Measurements from ENCODE around the gene VPS13D. TPM values are rescaled to one million over a fixed set of nuclear protein-coding genes. Genes with fewer than 3 reads are reported as not detected.

VPS13D gene
- total RNA-seq, 1 donor: 37.5 TPM

DNA sequence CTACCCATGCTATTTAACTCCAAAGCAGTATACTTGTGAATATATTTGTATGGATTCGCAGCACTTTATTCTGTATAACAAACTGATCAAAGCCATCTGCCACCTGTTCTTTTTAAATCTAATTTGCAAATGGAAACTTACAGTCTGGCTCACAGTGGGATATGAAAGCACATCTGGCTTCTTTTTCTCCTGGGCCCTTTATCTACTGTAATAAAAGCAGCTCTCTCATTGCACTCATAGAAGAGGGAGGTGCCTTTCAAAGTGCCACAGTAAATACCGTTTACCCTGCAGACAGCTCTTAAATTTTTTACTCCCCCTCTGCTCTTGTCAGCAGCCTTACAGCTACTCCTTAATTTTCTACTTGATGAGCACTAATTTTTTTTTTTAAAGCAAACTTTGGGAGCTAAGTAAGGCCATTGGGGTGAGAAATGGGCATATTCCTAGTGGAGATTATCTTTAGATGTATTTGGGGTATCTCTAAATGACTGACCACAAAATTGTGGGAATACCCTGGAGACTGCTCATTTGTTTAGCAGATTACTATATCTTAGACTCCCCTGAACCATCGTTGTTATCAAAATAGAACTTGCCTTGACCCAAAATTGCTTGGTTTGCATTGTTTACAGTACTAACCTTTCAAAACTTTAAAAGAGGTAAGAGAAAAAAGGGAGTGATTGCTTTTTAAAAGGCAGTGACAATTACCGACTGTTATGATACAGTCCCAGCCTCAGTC is 110.1 kb downstream of the VPS13D start:
- no peak overlapping the region for H3K4me3 ChIP-seq (ENCODE audit: low read depth, low read length)
- no peak for DNase-seq (ENCODE audit: low read depth)

GRCh38 chr1:12340544-12340930 is 110.7 kb downstream of the VPS13D start:
- TF ChIP-seq, protein P1, sequence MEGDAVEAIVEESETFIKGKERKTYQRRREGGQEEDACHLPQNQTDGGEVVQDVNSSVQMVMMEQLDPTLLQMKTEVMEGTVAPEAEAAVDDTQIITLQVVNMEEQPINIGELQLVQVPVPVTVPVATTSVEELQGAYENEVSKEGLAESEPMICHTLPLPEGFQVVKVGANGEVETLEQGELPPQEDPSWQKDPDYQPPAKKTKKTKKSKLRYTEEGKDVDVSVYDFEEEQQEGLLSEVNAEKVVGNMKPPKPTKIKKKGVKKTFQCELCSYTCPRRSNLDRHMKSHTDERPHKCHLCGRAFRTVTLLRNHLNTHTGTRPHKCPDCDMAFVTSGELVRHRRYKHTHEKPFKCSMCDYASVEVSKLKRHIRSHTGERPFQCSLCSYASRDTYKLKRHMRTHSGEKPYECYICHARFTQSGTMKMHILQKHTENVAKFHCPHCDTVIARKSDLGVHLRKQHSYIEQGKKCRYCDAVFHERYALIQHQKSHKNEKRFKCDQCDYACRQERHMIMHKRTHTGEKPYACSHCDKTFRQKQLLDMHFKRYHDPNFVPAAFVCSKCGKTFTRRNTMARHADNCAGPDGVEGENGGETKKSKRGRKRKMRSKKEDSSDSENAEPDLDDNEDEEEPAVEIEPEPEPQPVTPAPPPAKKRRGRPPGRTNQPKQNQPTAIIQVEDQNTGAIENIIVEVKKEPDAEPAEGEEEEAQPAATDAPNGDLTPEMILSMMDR (IDR thresholded peaks at IDR 0.05; ENCODE audit: insufficient read depth, low read length): no peak
- no peak for DNase-seq (ENCODE audit: low read depth)
- no peak overlapping the region for H3K4me3 ChIP-seq (ENCODE audit: low read depth, low read length)

More for the DNA sequence above, 110.1 kb downstream of the VPS13D start:
- TF ChIP-seq, protein P1 (IDR thresholded peaks at IDR 0.05; ENCODE audit: insufficient read depth, low read length): no peak

DNA sequence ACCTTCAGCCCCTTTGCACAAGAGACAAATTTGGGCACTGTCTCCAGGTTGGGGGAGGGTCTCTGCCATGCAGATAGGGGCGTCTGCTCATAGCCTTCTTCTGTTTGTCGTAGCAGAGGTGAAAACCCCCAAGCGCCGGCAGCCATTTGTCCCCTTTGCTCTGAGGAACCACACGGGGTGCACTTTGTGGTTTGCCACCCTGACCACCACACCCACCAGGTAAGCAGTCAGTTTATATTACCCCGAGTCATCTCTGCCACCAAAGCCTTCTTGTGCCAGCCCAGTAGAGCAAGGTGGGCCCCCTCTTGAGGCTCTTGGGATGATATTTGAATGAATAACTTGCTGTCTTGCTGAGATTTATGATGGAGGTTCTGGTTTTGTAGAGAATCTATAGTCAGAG is 111.8 kb downstream of the VPS13D start:
- no peak overlapping the region for H3K4me3 ChIP-seq (ENCODE audit: low read depth, low read length)
- TF ChIP-seq, protein P1 (IDR thresholded peaks at IDR 0.05; ENCODE audit: insufficient read depth, low read length): no peak
- no peak for DNase-seq (ENCODE audit: low read depth)

DNA sequence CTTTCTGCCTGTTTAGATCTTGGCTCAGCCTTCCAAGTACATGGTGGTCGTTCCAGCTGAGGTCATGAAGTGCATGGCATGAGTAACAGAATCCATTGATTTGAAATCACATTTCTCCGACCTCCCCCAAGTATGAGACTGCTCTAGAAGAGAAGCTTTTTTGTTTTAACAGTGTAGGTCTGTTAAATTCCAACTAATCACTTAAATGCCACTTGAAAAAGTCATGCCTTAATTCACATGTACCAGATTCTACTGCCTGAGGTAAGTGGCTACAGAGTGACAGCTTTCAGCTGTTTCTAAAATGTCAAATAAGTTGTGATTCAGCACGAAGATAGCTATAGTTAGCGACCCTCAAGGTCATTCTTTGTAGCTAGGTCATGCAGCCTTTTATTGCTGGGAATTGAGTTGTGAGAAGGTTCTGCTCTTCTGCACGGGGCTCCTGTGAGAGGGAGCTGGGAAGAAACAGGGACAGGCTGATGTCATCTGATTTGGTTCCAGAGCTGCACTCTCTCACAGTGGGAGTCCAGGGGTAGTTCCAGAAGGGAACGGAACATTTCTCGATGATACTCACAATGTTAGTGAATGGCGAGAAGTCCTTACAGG is 112.7 kb downstream of the VPS13D start:
- no peak for DNase-seq (ENCODE audit: low read depth)
- TF ChIP-seq, protein P1 (IDR thresholded peaks at IDR 0.05; ENCODE audit: insufficient read depth, low read length): no peak
- no peak overlapping the region for H3K4me3 ChIP-seq (ENCODE audit: low read depth, low read length)

DNA sequence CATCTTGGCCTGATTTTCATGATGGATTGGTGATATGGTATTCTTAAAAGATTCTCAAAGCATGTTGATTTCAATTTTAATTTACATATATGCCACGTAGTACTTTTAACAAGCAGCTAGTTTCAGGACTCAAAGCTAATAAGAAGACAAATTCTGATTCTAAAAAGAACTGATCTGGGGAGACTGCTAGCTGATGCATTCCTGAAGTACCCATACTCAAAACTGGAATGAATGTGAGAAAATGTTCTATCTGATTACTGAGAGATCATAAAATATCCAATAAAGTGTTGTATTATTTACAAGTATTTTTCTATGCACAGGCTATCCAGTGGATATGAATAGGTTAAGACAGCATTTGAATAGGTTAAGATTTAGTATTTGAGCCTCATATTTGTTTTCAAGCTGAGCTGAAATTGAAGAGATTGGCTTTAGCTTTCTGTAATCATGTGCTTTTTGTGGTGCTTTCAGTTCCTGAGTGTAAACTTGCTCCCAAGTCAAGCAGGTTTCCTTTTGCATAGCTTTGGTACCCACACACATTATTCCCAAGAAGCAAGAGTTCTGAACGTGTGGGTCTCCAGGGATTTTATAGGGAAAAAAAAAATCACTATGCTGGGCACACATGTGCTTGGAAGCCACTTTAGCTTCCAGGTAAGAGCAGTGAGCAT is 114.1 kb downstream of the VPS13D start:
- TF ChIP-seq, protein P1 (IDR thresholded peaks at IDR 0.05; ENCODE audit: insufficient read depth, low read length): no peak
- H3K4me3 ChIP-seq (ENCODE audit: low read depth, low read length): no peak overlapping the region
- no peak for DNase-seq (ENCODE audit: low read depth)

DNA sequence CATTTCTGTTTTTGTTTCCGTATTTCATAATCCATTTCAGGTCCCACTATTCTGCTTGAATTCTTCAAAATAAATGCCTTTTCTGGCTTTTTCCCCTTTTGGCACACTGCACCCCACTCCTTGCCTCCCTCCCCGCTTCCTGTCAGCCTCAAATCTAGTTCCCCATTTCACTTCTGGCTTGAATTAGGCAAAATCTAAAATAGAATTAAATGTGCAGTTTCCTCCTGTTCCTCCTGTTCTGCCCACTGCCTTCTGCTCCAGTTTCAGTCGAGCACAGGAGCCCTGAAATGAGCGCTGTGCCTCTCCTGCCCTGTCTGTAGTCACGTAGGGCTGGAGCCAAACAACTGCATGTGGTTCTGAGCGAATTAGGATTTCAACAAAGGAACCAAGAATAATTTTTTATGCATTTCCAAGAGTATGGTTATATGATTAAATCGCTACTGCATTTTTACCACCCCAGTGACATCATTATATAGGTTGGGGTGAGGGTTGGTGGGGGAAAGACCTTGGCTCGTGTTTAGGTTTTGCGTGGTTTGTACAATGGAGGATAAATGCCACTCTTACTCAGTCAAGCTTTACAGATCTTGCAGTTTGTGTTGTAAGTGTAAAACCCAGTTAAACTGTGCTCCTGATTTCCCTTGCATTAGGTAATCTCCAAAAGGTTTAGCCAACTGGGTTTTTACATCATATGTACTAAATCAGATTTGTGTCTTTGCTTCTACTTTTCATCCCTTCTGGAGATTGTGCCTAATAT is 114.9 kb downstream of the VPS13D start:
- DNase-seq (ENCODE audit: low read depth): no peak
- TF ChIP-seq, protein P1 (IDR thresholded peaks at IDR 0.05; ENCODE audit: insufficient read depth, low read length): no peak
- H3K4me3 ChIP-seq (ENCODE audit: low read depth, low read length): no peak overlapping the region
